PC-3 (cell line): ENCODE data around the gene TMPRSS3.

ENCODE experiments used
- EZH2 ChIP-seq: fragments of 300-600 bp; sonication (generic); IDR thresholded peaks from one replicate; pipeline ENCODE4 v1.6.1; 2017; ENCODE audit warnings: antibody characterized with exemption, mild to moderate bottlenecking, low read length; ENCODE audit not compliant: unreplicated experiment
- TF ChIP-seq, protein P1 (sequence below): fragments of 300-600 bp; sonication (generic); conservative IDR thresholded peaks from 2 replicates; pipeline ENCODE4 v1.5.1; 2017; ENCODE audit warnings: antibody characterized with exemption, low read depth, mild to moderate bottlenecking, low read length

DNA sequence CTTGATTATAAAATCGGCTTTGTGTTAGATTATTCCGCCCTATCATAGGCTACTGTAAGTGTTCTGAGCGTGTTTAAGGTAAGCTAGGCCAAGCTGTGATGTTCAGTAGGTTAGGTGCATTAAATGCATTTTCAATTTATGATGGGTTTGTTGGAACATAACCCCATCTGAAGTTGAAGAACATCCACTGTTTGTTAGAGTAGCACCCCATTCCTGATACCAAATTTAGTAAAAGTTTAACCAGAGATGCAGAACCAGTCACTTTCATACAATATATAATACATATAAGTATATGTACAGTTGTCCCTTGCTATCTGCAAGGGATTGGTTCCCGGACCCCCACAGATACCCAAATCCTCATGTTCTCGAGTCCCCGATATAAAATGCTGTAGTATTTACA lies 24.0 kb upstream of the TMPRSS3 start:
- TF ChIP-seq, protein P1, sequence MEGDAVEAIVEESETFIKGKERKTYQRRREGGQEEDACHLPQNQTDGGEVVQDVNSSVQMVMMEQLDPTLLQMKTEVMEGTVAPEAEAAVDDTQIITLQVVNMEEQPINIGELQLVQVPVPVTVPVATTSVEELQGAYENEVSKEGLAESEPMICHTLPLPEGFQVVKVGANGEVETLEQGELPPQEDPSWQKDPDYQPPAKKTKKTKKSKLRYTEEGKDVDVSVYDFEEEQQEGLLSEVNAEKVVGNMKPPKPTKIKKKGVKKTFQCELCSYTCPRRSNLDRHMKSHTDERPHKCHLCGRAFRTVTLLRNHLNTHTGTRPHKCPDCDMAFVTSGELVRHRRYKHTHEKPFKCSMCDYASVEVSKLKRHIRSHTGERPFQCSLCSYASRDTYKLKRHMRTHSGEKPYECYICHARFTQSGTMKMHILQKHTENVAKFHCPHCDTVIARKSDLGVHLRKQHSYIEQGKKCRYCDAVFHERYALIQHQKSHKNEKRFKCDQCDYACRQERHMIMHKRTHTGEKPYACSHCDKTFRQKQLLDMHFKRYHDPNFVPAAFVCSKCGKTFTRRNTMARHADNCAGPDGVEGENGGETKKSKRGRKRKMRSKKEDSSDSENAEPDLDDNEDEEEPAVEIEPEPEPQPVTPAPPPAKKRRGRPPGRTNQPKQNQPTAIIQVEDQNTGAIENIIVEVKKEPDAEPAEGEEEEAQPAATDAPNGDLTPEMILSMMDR = no peak
- no peak for TF ChIP-seq EZH2
